Limb (tissue), 2 donors: ENCODE results near the gene PRRT2.
A peak's percentile ranks its signal among the peaks of the same experiment; 100 is the strongest.
"Not testable (repeated sequence)": the region's sequence is repeated elsewhere in the genome, so short reads cannot be mapped to it uniquely, and the experiment has no call there.

Experiments
- DNase-seq, 2 donors: peaks; one replicate each; pipeline ENCODE4 v3.0.0-alpha.2; 2016; ENCODE audit errors: extremely low spot score in 2 of 2

The PRRT2 gene

DNA sequence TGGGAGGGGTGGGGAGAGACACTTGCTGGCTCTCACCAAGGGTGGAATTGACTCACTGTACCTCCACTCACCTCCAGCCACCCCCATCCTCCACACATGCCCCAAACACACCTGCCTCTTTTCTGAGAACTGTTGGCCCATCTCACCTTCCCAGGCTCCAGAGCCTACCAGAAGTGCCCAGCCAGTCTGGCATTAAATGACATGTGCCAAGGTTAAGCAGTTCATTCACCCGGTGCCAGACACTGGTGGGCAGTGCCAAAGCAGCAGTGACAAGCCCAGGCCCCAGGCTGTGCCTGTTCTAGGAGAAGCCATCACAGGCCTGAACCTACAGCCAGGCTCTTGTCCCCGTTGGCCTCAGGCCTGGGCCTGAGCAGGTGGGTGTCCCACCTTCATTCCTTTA, 19.5 kb downstream of the PRRT2 start:
- no peak for DNase-seq

DNA sequence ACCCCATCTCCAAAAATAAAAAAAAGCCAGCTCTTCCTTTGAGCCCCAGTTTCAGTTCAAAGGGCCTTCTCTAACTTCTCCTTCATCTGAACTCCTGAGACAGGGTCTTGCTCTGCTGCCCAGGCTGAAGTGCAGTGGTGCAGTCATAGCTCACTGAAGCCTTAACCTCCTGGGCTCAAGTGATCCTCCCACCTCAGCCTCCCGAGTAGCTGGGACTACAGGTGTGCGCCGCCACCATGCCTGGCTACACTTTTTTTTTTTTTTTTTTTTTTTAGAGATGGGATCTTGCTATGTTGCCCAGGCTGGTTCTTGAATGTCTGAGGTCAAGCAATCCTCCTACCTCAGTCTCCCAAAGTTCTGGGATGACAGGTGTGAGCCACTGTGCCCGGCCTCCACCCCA, 21.2 kb downstream of the PRRT2 start:
- not testable (repeated sequence) for DNase-seq

DNA sequence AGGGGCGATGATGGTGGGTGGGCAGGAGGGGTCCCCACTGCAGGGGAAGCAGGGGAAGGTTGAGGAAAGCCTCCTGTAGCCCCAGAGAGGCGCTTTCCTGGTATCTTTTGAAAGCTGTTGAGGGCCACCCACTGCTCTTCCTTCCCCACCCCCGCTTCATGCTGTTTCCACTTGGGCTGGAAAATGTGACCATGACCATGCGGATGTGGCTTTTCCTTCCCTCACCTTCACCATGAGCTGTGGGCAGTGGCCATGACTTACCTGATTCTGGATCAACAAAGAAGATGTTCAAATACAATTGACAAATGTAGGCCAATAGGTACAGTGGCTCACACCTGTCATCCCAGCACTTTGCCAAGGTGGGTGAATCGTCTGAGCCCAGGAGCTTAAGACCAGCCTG, 22.1 kb downstream of the PRRT2 start:
- DNase-seq, result no peak

DNA sequence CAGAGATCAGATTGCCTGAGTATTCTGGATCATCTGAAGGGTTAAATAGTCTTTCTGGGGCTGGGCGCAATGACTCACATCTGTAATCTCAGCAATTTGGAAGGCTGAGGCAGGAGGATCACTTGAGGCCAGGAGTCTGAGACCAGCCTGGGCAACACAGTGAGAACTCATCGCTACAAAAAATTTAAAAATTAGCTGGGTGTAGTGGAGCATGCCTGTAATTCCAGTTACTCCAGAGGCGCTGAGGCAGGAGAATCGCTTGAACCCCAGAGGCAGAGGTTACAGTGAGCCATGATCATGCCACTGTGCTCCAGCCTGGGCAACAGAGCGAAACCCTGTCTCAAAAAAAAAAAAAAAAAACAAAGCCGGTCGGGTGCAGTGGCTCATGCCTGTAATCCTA, 23.9 kb downstream of the PRRT2 start:
- no peak for DNase-seq

DNA sequence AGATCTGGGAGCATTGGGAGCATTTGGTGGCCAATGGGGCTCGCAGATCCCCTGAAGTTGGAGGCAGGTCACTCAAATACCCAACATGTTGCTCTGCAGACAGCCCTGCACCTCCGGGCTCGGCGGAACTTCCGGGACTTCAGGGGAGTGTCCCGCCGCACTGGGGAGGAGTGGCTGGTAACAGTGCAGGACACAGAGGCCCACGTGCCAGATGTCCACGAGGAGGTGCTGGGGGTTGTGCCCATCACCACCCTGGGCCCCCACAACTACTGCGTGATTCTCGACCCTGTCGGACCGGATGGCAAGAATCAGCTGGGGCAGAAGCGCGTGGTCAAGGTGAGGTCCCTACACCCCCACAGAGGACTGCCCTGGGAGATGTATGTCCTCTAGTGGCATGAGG, 24.6 kb downstream of the PRRT2 start:
- no peak for DNase-seq

DNA sequence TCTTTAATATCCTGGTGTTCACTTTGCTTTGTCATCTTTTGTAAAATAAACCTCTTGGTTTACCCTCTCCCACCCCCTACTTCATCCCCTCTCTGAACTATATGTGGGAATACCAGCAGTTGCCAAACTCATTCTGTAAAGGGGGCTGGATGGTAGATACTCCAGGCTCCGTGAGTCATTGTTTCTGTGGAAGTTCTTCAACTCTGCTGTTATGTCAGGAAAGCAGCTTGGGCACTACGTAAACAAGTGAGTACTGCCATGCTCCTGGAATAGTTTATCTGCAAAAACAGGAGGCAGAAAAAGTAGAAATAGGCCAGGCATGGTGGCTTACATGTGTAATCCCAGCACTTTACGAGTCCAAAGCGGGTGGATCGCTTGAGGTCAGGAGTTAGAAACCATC, 25.8 kb downstream of the PRRT2 start:
- DNase-seq, result no peak

DNA sequence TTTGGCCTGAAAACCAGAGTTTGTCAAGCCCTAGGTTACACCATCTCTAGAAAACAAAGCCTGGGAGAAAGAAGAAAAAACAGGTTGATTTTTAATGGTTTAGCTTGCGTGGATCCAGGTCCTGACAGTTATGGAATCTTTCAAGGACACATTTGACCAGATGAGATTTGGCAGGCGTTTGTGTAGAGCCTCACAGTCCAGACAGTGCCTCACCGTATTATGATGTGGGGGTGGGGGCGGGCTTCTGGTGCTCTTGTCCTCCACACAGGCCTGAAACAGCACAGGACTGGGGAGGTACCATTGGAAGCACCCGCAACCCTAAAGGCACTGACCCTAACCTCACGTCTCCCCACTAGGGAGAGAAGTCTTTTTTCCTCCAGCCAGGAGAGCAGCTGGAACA, 27.8 kb downstream of the PRRT2 start:
- DNase-seq, result no peak

DNA sequence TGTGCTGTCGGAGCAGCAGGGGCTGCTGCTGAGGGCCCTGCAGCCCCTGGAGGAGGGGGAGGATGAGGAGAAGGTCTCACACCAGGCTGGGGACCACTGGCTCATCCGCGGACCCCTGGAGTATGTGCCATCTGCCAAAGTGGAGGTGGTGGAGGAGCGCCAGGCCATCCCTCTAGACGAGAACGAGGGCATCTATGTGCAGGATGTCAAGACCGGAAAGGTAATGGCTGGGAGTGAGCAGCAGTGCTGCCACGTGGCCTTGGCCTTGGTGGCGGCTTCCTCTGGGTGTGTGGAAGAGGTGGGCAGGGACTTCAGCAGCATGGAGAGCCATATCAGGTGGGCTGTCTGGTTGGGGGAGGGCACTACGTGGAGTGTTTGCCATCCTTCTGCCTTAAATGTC, 28.2 kb downstream of the PRRT2 start:
- no peak for DNase-seq

DNA sequence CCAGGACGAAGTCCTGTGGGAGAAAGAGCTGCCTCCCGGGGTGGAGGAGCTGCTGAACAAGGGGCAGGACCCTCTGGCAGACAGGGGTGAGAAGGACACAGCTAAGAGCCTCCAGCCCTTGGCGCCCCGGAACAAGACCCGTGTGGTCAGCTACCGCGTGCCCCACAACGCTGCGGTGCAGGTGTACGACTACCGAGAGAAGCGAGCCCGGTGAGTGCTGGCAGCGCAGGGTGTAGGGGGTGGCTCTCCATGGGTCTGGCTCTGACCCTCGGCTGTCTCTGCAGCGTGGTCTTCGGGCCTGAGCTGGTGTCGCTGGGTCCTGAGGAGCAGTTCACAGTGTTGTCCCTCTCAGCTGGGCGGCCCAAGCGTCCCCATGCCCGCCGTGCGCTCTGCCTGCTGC, 29.6 kb downstream of the PRRT2 start:
- DNase-seq, result no peak

DNA sequence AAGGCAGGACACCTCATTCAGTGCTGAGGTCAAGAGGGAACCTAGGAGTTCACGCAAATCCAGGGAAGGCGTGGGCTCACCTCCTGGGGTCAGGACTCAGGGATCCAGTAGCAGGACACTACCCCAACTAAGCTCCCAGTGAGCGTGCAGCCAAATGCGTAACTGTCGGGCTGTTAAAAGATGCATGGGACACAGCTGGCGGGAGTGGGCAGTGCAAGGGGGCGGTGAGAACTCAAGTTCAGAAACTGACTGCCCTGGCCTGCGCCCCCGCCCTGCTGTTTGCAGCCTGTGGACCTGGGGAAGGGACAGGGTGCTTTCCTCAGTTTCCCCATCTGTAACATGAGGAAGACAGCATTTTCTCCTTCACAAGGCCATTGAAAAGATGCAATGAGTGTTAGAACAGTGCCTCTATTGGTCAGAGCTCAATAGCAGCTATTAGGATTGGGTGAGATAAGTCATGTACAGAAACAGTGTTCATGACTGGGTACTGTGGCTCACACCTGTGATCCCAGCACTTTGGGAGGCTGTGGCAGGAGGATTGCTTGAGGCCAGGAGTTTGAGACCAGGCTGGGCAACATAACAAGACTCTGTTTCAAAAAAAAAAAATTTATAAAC, 30.8 kb downstream of the PRRT2 start:
- no peak for DNase-seq

DNA sequence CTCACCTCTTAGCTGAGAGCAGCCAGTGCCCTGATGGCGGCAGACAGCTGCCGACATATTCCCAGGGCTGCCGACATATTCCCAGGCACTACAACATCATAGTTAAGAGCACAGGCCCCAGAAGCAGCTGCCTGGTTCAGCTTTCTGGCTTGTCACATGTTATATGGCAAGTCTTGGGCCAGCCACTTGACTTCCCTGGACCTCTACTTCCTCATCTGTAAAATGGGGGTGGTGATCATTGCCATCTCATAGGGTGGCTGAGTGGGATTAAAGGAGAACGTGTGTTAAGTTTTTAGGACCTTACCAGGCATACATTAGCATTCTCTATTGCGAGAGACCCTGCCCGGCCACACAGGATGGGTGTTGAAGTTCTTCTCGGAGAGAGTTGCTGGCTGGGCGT, 31.9 kb downstream of the PRRT2 start:
- no peak for DNase-seq

DNA sequence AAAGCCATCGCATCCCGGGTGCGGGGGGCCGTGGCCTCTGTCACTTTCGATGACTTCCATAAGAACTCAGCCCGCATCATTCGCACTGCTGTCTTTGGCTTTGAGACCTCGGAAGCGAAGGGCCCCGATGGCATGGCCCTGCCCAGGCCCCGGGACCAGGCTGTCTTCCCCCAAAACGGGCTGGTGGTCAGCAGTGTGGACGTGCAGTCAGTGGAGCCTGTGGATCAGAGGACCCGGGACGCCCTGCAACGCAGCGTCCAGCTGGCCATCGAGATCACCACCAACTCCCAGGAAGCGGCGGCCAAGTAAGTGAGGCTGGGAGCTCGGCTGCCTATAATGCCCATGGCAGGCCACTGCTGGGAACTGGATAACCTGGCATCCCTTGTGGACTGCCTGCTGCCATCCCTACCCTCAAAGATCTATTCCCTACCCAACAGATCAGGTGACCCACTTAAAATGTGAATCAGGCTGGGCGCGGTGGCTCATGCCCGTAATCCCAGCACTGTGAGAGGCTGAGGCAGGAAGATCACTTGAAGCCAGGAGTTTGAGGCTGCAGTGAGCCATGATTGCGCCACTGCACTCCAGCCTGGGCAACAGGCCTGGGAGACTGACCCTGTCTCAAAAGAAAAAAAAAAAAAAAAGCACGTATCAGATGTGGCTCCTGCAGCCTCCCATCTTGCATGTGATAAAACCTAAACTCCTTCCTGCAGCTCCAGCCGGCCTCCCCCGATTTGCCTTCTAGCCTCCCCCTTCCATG, 32.8 kb downstream of the PRRT2 start:
- no peak for DNase-seq

DNA sequence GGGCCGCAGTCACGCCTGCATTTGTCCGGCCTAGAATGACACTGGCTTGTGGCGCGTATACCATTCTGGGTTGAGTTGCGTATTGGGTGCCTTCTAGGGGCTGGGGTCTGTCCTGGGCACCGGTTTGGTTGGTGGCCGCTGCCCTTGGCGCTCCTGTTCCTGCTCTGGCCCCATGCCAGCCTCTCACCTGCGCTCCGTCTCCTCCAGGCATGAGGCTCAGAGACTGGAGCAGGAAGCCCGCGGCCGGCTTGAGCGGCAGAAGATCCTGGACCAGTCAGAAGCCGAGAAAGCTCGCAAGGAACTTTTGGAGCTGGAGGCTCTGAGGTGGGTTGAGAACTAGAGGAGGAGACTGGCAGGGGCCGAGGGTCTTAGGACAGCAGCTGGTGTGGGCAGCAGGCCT, 33.7 kb downstream of the PRRT2 start:
- DNase-seq, result no peak

DNA sequence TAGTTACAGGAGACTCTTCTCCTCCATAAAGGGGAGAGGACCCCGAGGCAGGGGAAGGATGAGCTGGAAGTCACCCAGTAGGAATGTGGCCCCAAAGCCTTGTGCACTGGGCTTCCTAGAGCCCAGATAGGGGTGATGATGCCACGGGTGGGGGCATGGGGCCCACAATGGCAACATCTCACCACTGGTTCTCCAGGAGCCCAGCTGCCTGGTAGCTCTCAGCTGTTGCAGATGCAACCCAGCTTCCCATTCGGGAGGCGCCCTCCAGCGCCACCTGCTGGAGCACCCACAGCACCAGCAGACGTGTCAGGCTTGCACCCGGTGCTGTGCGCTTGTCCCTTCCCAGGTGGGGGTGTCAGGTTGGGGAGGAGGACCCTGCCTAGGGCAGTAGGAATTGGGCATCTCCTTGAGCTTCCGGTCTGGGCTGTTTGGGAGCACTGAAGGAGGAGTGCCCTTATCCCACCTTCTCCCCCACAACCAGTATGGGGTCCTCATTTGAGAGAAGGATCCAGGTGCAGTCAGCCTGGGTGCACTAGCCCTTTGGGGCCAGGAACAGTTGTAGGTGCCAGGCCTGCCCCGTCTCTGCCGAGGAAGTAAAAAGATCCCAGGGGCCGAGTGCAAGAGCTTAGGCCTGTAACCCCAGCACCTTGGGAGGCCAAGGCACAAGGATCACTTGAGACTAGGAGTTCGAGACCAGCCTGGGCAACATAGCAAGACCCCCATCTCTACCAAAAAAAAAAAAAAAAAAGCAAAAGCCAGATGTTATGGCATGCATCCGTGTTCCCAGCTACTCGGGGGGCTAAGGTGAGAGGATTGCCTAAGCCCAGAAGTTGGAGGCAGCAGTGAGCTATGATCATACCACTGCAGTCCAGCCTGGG, 36.7 kb downstream of the PRRT2 start:
- DNase-seq, result peak in 1 of 2 donors; percentile 69

DNA sequence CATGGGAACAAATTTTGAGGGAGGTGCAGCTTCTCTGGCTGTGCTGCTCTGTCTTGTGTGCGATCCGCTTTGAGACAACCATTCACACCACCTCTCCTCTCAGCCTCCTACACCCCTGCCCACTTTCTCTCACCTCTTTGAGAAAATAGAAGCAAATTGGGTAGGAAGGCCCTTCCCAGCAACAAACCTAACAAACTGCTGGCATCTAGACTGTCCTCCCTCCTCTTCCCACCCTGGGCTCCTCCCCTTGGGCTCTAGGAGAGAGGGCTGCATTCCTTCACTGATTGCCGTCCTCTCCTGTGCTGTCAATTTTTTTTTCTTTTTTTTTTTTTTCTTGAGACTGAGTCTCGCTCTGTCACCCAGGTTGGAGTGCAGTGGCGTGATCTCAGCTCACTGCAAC, 37.5 kb downstream of the PRRT2 start:
- no peak for DNase-seq

DNA sequence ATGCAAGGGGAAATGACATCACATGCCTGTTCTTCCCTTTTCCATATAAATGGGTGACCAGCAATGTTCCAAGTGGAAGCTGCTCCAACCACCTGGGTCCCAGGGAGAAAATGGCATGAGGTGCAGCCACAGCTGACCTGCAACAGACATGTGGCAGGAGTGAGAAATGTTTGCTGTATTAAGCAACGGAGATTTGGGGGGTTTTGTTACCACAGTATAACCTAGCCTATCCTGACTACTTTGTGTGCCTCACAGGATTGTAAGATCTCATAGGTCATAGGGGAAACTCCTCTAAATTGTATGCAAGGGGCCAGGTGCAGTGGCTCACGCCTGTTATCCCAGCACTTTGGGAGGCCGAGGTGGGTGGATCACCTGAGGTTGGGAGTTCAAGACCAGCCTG, 39.0 kb downstream of the PRRT2 start:
- no peak for DNase-seq

DNA sequence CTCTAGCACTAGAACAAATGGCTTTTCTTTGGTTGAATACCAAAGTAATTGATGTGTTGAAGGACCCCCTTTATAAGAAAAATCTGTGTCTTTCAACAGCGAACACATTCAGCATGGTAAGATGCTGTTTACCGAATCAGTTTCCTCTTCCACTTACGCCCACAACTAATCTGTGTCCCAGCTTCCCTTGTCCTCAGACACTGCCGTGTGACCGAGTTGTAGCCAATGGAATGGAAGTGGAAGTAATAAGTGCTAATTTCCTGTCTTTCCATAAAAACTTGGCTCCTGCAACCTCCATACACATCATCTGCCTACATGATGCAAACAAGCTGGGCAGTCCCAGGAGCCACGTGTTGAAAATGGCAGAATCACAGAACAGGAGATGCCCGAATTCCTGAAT, 40.7 kb downstream of the PRRT2 start:
- DNase-seq, result no peak

DNA sequence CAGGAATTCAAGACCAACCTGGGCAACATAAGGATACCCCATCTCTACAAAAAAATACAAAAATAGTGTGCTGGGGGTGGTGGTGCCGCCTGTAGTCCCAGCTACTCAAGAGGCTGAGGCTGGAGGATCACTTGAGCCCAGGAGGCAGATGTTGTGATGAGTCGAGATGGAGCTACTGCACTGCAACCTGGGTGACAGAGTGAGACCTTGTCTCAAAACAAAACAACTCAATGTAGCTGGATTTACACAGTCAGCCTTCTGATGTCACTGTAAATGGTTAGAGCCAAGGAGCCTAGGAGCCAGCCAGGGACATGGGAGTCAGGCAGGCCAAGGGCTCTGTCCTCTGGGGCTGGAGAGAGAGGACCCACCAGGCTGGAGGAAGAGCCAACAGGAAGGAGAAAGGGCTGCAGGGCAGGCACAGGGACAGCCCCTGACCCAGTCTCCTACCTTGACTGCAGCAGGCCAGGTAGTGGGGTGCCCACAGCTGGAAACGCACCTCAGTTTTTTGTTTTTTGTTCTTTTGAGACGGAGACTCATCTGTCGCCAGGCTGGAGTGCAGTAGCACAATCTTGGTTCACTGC, 42.6 kb downstream of the PRRT2 start:
- DNase-seq, result no peak

DNA sequence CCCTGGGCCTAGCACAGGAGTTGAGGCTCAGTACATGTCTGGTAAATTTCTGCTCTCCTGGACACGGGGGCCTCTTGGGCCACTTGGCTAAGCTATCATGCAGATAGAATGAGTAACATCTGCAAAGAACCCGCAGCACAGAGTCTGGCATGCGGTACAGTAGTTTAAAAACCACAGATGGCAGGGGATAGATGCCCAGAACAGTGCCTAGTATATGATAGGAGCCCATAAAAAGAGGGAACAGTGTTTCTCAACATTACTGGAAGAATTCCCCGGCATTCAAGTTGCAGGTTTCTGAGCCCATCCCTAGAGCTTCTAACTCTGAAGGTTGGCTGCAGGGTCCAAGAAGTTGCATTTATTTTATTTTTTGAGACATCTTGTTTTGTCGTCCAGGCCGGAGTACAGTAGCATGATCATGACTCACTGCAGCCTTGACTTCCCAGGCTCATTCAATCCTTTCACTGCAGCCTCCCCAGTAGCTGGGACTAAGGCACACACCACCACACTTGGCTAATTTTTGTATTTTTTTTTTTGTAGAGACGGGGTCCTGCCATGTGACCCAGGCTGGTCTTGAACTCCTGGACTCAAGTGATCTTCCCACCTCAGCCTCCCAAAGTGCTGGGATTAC, 45.3 kb downstream of the PRRT2 start:
- no peak for DNase-seq

DNA sequence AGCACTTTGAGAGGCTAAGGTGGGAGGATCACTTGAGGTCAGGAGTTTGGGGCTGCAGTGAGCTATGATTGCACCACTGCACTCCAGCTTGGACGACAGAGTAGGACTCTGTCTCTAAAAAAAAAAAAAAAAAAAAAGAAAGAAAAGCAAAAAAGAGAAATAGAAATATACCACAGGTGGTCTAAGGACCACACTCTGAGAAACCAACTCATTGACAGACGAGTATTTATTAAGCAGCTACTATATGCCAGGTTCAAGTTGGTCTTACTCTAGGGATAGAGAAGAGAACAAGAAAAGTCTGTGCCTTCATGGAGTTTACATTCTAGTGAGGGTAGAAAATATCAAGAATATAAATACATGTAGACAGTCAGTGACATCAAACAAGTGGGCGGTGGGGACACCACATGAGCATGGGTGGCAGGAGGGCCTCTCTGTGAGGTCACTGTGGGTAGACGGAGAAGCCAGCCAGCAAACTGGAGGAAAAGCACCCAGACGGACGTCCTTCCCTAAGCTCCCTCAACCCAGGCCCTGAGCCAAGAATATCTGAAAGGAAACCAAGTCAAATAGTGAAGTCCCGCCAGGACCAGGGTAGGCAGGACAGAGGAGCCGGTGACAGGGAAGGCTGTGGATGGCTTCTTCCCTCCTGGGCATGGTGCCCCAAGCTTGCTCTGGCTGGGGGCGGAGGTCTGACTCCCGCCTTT, 46.3 kb downstream of the PRRT2 start:
- DNase-seq, result no peak

DNA sequence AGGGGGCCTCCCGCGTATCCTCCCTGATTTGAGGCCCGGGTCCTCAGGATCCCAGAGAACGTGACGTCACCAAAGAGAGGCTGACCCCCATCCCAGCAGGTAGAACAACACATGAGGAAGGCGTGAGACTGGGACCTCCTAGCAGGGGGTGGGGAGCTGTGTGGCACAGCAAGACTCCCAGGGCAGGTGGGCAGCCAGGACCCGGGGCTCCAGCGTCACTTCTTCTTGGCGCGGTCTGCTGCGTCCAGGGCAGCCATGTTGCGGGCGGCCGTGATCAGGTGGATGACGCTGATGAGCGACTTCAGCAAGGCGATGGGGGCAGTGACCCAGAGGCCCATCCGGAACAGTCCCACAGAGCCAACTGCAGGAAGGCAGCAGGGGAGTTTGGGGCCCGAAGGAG, 47.0 kb downstream of the PRRT2 start:
- DNase-seq, result no peak
